B cell (primary cell): ENCODE data around the gene AKAP6. TPM values are rescaled to one million over a fixed set of nuclear protein-coding genes. Genes with fewer than 3 reads are reported as not detected.

Source experiments
- ATAC-seq: fragments of 200-7000 bp; cut with Tn5 transposase; one replicate; pipeline ENCODE4 v1.10.0; 2021; ENCODE audit warnings: low read depth, mild to moderate bottlenecking, moderate number of reproducible peaks, moderate library complexity
- CTCF ChIA-PET: fragments of 350-600 bp; sonication (Branson Sonifier 250); formaldehyde crosslinking; loops from one replicate; lab custom pipeline; 2021; ENCODE audit warnings: antibody characterized with exemption, inconsistent platforms; lab: Charles Lee
- POLR2A ChIA-PET: fragments of 350-600 bp; sonication (Branson Sonifier 250); formaldehyde crosslinking; loops from one replicate; lab custom pipeline; 2021; ENCODE audit warnings: antibody characterized with exemption; lab: Charles Lee
- DNase-seq: peaks from one replicate; pipeline ENCODE4 v3.0.0; 2013
- H2AFZ ChIP-seq: 2 replicates; pipeline ENCODE4 v1.6.1; 2012; ENCODE audit warnings: mild to moderate bottlenecking, low read depth, low read length; ENCODE audit not compliant: insufficient read depth, poor library complexity, severe bottlenecking
- H3K27ac ChIP-seq, 2 donors: 1 replicate in 1 of 2; 2 replicates in 1 of 2; pipeline ENCODE4 v1.5.1; 2012 to 2013; ENCODE audit warnings: low read length in 2 of 2, mild to moderate bottlenecking in 2 of 2, moderate library complexity in 1 of 2
- H3K27me3 ChIP-seq, 4 experiments: fragments of 200-600 bp in 1 of 4; sonication (generic) in 1 of 4; replicated peaks in 1 of 4; 1 replicate in 2 of 4; 2 replicates in 2 of 4; pipeline versions ENCODE4 v1.6.1 to v1.7.0; 2013 to 2016; ENCODE audit warnings: low read length in 3 of 4, mild to moderate bottlenecking in 2 of 4, mixed read lengths in 1 of 4, moderate library complexity in 1 of 4; ENCODE audit not compliant: insufficient read depth in 4 of 4, control insufficient read depth in 3 of 4; ENCODE audit errors: control extremely low read depth in 1 of 4
- H3K36me3 ChIP-seq, 2 experiments: replicated peaks in 1 of 2; 1 replicate in 1 of 2; 2 replicates in 1 of 2; pipeline versions ENCODE4 v1.6.1 to v1.7.1; 2013; ENCODE audit warnings: low read length in 1 of 2; ENCODE audit not compliant: insufficient read depth in 2 of 2, control insufficient read depth in 1 of 2; ENCODE audit errors: control extremely low read depth in 1 of 2, extremely low read depth in 1 of 2
- H3K4me1 ChIP-seq, 2 donors: fragments of 200-600 bp in 1 of 2; sonication (generic) in 1 of 2; 1 replicate in 1 of 2; 2 replicates in 1 of 2; pipeline versions ENCODE4 v1.5.1 to v1.6.1; 2013 to 2017; ENCODE audit warnings: low read length in 2 of 2; ENCODE audit not compliant: control insufficient read depth in 2 of 2, insufficient read depth in 2 of 2
- H3K4me2 ChIP-seq: replicated peaks from 2 replicates; pipeline ENCODE3; 2012; ENCODE audit warnings: mild to moderate bottlenecking, low read depth, low read length; ENCODE audit not compliant: poor library complexity, severe bottlenecking
- H3K4me3 ChIP-seq, 5 experiments: fragments of 200-600 bp in 1 of 5; sonication (generic) in 1 of 5; 1 replicate in 3 of 5; 2 replicates in 2 of 5; pipeline versions ENCODE4 v1.5.1 to v1.7.0; 2011 to 2016; ENCODE audit warnings: low read length in 4 of 5, mild to moderate bottlenecking in 4 of 5, low read depth in 2 of 5, control low read depth in 1 of 5, moderate library complexity in 1 of 5; ENCODE audit not compliant: insufficient read depth in 1 of 5; ENCODE audit errors: control extremely low read depth in 1 of 5, extremely low read depth in 1 of 5
- H3K79me2 ChIP-seq: fragments of 200-600 bp; sonication (generic); one replicate; pipeline ENCODE4 v1.6.0; 2016; ENCODE audit warnings: low read length; ENCODE audit not compliant: control insufficient read depth, insufficient read depth
- H3K9ac ChIP-seq: fragments of 200-600 bp; sonication (generic); 2 replicates; pipeline ENCODE4 v1.6.1; 2017; ENCODE audit warnings: mild to moderate bottlenecking, low read length, moderate library complexity
- H3K9me3 ChIP-seq, 3 donors: one replicate each; pipeline versions ENCODE4 v1.6.1 to v1.7.1; 2013; ENCODE audit warnings: low read length in 2 of 3; ENCODE audit not compliant: control insufficient read depth in 2 of 3, insufficient read depth in 1 of 3; ENCODE audit errors: control extremely low read depth in 1 of 3
- H4K20me1 ChIP-seq: 2 replicates; pipeline ENCODE4 v1.6.0; 2012; ENCODE audit warnings: mild to moderate bottlenecking, low read length; ENCODE audit not compliant: insufficient read depth, control insufficient read depth, poor library complexity, severe bottlenecking
- H3K27ac Mint-ChIP-seq: one replicate; pipeline ENCODE4 v1.8.0; 2021; ENCODE audit warnings: mixed read lengths
- H3K27me3 Mint-ChIP-seq: one replicate; pipeline ENCODE4 v1.8.0; 2021; ENCODE audit warnings: mixed read lengths
- H3K4me1 Mint-ChIP-seq: one replicate; pipeline ENCODE4 v1.8.0; 2021; ENCODE audit warnings: mixed read lengths
- H3K4me3 Mint-ChIP-seq: one replicate; pipeline ENCODE4 v1.8.0; 2021; ENCODE audit warnings: mixed read lengths
- H3K9me3 Mint-ChIP-seq: one replicate; pipeline ENCODE4 v1.8.0; 2022; ENCODE audit warnings: mixed read lengths; ENCODE audit not compliant: insufficient read depth
- CTCF ChIP-seq: fragments of 200-600 bp; IDR thresholded peaks from one replicate; pipeline ENCODE4 v1.8.0; 2022; ENCODE audit warnings: antibody characterized with exemption, mild to moderate bottlenecking
- EZH2 ChIP-seq: IDR thresholded peaks from 2 replicates; pipeline ENCODE4 v1.6.1; 2012; ENCODE audit warnings: borderline replicate concordance, low read depth, mild to moderate bottlenecking, moderate library complexity, low read length; ENCODE audit not compliant: insufficient read depth, poor library complexity, severe bottlenecking
- whole genome bisulfite sequencing: methylation state at CpG from one replicate; pipeline ENCODE4 v1.1.5; 2013; ENCODE audit warnings: missing lambda C conversion rate; ENCODE audit not compliant: insufficient coverage; 5-methylcytosine and 5-hydroxymethylcytosine counted together
- intact Hi-C: fragments of 100-400 bp; cut with micrococcal nuclease; formaldehyde crosslinking; loops from one replicate; pipeline ENCODE4 v1.10.0; 2022
- polyA plus RNA-seq: library from polyadenylated mRNA; depleted of rRNA; stranded (reverse); fragments of >200 nt; gene quantifications from 2 replicates; pipeline ENCODE4 v1.2.3, GENCODE V29; 2012
- total RNA-seq, 2 donors: library from RNA; stranded (reverse); fragments of 120-200 nt in 1 of 2; gene quantifications; 1 replicate in 1 of 2; 2 replicates in 1 of 2; pipeline versions ENCODE4 v1.2.3 to v1.2.4, GENCODE V29; 2013 to 2022

The AKAP6 gene
- total and polyA plus RNA-seq, 2 donors (not counting 1 experiment from before 2014, with no cell fraction given), result 1.4 to 2.8 TPM

- DNase-seq, result no peak
- ChIA-PET POLR2A (no interaction called here), CTCF (interaction anchor here (0.7 to 1.0 kb wide), 2 partner anchors 15 to 20 kb away, joined by 3 read pairs; no protein-coding TSS in a partner anchor)
- no peak overlapping the region for H3K4me3 Mint-ChIP-seq
- no peaks in the 10 kb centered on the region for H4K20me1 ChIP-seq
- intact Hi-C loops, result no loop called here
- H3K4me1 Mint-ChIP-seq, result no peaks in the 10 kb centered on the region
- H3K4me3 ChIP-seq, result no peak overlapping the region
- no peaks in the 10 kb centered on the region for H3K27me3 ChIP-seq
- H3K9ac ChIP-seq, result no peak overlapping the region
- no peaks in the 10 kb centered on the region for H3K4me1 ChIP-seq
- TF ChIP-seq CTCF (no peak), EZH2 (no peak)
- H2AFZ ChIP-seq, result no peak overlapping the region
- ATAC-seq, result no peak
- no peak overlapping the region for H3K27ac ChIP-seq
- no peaks in the 10 kb centered on the region for H3K36me3 ChIP-seq
- peaks cover 3% of the 10 kb centered on the region for H3K9me3 Mint-ChIP-seq
- H3K27me3 Mint-ChIP-seq, result no peaks in the 10 kb centered on the region
- H3K4me2 ChIP-seq, result no peak overlapping the region
- no peaks in the 10 kb centered on the region for H3K9me3 ChIP-seq
- no peak overlapping the region for H3K27ac Mint-ChIP-seq
- no peaks in the 10 kb centered on the region for H3K79me2 ChIP-seq
- WGBS, result 96% methylated on average over 4 of the region's 5 CpGs
Measured at GRCh38 chr14:32331206-32331605, 2.1 kb downstream of the AKAP6 start.

GRCh38 chr14:32332415-32333316 lies 3.6 kb downstream of the AKAP6 start:
- H3K27ac ChIP-seq, result no peak overlapping the region
- intact Hi-C loops, result no loop called here
- no peaks in the 10 kb centered on the region for H3K27me3 Mint-ChIP-seq
- H3K79me2 ChIP-seq, result no peaks in the 10 kb centered on the region
- no peak for ATAC-seq
- no CpG with 5 or more reads among the region's 2 CpGs for WGBS
- H3K9me3 Mint-ChIP-seq, result no peaks in the 10 kb centered on the region
- no peaks in the 10 kb centered on the region for H3K4me1 Mint-ChIP-seq
- POLR2A ChIA-PET, result no interaction called here
- no peaks in the 10 kb centered on the region for H4K20me1 ChIP-seq
- DNase-seq, result no peak
- H3K27me3 ChIP-seq, result no peaks in the 10 kb centered on the region
- no peaks in the 10 kb centered on the region for H3K36me3 ChIP-seq
- no peak overlapping the region for H2AFZ ChIP-seq
- no peak overlapping the region for H3K9ac ChIP-seq
- no peaks in the 10 kb centered on the region for H3K4me1 ChIP-seq
- H3K9me3 ChIP-seq, result no peaks in the 10 kb centered on the region
- no peak overlapping the region for H3K27ac Mint-ChIP-seq
- H3K4me3 ChIP-seq, result no peak overlapping the region
- H3K4me2 ChIP-seq, result no peak overlapping the region
- TF ChIP-seq EZH2 (no peak), CTCF (no peak)
- CTCF ChIA-PET, result interaction anchor here (1.1 kb wide), 1 partner anchor 13 kb away, joined by 3 read pairs; no protein-coding TSS in a partner anchor
- H3K4me3 Mint-ChIP-seq, result no peak overlapping the region
